Amygdala (tissue), 56 donors: ENCODE results near the gene ATP6V0A1.
"Not testable (repeated sequence)": the region's sequence is repeated elsewhere in the genome, so short reads cannot be mapped to it uniquely, and the experiment has no call there.

Experiments
- DNase-seq, 56 donors: peaks; one replicate each; lab custom pipeline; 2025; lab: John Stamatoyannopoulos, UW

ATP6V0A1 gene

GRCh38 chr17:42458497-42459255, at the start of gene ATP6V0A1:
TSS of gene ATP6V0A1 (plus strand) at chr17:42458878. CDS start at chr17:42460895, 2,017 bp downstream.
- DNase-seq: peak; percentile 12 to 97 (median 86)

DNA sequence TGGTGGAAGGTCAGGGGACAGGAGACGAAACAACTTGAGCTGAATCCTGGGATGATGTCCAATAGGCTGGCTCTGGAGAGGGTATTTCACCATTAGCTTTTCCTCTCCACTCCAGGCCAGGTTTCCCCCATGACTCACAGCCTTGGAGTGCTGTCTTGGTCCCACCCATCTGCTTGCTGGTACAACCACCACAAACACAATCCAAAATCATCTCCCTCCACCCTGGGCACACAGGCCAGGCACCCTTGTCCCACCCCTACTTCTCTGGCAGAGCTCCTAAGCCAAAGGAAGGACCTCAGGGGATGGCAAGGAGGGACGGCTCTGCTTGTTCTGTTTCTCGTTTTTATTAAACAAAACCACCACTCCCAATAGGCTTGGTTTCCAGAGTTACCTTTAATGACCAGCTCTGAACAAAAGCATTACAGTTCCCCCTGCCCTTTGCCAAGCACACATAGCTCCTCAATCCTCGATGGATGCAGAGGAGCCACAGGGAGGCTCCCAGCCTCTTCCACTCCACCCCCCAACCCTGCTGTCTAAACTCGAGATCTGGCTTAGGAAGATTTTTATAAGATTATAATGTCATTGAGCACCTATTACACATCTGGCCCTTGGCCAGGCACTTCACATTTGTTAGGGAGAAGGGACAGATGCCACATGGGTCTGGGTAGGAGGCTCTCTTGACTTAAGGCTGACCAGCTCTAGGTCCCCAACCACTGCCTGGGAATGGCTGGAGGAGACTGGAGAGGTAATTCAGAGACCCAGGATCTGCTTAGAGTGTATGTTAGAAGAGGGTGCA, 49.0 kb upstream of the ATP6V0A1 start:
- DNase-seq: peak in 4 of 56 donors; percentile 17 to 29 (median 22)

DNA sequence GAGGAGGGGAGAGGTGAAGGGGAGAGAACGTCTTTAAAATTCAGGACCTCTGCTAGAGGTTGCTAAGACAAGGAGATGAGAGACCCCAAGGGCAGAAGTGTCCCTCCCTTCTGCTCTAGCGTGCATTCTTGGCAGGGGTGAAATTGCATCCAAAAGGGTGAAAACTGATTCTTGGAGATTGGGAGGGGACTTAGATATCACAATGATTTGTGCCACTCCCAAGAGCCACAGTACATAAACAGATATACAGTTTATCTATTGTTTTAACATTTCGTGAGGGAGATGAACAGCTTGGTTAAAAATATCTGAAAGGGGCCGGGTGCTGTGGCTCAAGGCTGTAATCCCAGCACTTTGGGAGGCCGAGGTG, 48.4 kb upstream of the ATP6V0A1 start:
- no peak for DNase-seq

DNA sequence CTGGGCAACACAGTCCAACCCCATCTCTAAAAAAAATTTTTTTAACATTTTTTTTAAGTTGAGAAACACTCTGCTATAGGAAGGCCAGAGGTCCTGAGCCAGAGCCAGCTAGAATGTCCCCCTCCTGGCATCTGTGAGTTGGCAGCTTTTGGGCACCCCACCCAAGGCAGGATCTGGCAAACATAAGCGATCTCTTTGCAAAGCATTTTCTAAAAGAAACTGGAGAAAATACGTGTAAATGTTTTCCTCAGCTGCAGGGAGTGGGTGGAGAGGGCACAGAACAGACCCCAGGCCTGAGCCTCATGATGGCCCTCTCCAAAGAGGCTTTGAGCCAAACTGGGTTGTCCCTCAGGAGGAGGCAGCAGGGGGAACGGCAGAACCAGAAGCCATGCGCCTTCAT, 47.3 kb upstream of the ATP6V0A1 start:
- no peak for DNase-seq

DNA sequence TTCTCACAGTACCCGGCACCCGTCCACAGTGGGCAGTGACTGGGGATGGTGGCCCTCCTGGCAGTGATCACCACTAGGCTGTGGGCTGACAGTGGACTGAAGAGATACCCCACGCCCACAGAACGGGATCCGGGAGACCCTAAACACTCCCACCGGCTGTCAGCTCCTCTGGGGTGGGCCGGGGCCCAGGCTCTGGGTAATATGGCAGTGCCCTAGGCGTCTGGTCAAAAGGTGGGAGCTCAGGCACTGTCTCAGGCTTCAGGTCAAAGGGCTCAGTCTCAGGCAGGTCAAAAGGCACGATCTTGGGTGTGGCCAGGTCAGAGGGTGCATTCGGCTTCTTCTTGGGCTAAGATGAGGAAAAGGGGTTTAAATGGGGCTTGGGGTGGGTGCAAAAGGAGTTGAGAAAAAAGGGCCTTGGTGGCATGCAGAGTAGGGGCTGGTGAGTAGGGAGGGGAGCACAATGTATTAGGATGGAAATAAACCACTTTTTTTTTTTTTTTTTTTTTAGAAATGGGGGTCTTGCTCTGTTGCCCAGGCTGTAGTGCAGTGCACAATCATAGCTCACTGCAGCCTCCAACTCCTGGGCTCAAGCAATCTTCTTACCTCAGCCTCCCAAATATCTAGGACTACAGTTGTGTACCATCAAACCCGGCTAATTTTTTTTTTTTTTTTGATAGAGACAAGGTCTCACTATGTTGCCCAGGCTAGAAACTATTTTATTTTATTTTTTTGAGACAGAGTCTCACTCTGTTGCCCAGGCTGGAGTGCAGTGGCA, 46.6 kb upstream of the ATP6V0A1 start:
- DNase-seq: no peak

GRCh38 chr17:42413464-42414040, 45.1 kb upstream of the ATP6V0A1 start:
- no peak for DNase-seq

DNA sequence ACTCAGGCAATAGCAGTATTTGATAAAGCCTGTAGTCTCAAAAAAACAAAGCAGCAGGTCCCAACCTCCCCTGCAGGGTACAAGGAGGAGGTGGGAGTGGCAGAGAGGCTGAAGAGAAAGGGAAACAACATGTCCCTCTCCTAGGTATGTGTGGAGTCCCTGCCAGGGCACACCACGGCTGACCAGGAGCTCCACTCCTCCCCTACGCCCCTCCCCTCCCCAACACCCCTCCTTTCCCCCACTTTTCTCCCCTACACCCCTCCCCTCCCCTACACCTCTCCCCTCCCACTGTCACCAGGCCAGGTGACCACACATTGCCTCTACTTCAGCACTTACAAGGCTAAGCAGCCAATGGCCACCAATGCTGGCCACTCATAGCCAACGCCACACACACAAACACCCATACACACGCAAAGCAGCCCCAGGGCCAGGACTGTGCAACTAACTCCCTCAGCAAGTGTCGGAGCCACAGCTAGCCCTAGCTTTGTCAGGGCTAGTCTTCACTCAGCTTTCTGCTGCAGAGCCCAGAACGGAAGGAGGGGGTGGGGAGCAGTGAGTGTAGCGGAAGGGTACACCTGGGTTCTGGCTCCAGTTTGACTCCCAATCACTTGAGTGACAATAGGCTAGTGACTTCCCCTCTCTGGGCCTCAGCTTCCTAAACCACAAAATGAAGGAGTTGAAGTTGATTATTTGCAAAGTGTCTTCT, 43.8 kb upstream of the ATP6V0A1 start:
- DNase-seq: no peak

DNA sequence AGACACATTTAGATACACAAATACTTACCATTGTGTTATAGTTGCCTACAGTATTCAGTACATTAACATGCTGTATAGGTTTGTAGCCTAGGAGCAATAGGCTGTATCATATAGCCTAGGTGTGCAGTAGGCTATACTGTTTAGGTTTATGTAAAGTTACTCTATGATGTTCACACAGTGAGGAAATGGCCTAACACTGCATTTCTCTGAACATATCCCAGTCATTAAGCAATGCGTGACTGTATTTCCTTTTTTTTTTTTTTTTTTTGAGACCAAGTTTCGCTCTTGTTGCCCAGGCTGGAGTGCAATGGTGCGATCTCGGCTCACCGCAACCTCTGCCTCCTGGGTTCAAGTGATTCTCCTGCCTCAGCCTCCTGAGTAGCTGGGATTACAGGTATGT, 40.7 kb upstream of the ATP6V0A1 start:
- DNase-seq: not testable (repeated sequence)

DNA sequence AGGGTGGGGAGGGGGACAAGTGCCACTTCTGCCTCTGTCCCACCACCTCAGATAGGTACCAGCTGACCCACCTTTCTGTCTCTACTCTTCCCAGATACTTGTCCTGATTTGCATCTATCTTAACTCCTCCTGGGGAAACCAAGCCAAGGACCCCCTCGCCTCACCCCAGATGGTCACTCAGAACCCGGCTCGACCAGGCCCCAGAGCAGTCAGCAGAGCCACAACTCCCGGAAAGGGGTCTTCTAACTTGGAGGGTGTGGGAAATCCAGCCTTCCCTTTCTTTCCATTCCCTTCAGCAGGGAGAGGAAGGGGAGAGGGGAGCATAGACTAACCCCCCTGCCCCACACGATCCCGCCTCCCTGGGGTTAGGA, 37.6 kb upstream of the ATP6V0A1 start:
- DNase-seq: no peak

- DNase-seq: peak in 3 of 56 donors; percentile 16 to 55 (median 18)
Observed at GRCh38 chr17:42421507-42422338, 37.0 kb upstream of the ATP6V0A1 start.

- DNase-seq: peak in 1 of 56 donors; percentile 45
Observed at GRCh38 chr17:42422412-42422957, 36.2 kb upstream of the ATP6V0A1 start.

- DNase-seq: peak in 55 of 56 donors; percentile 18 to 93 (median 76)
Observed at GRCh38 chr17:42422958-42423712, 35.5 kb upstream of the ATP6V0A1 start, which contains the start of gene CAVIN1. TSS of gene CAVIN1 (minus strand) at chr17:42423256. CDS start at chr17:42423097, 159 bp downstream.

DNA sequence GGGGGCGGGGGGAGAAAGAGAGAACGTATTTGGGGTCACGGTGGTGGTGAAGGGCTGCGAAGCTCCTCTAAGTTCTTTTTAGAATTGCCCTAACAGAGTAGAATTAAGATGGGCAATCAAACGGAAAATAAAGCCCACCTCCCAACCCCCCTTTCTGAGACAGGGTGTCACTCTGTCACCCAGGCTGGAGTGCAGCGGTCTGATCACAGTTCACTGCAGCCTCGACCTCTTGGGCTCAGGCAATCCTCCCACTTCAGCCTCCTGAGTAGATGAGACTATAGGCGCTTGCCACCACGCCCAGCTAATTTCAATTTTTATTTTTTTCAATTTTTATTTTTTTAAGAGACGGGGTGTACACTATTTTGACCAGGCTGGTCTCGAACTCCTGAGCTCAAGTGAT, 34.9 kb upstream of the ATP6V0A1 start:
- no peak for DNase-seq

DNA sequence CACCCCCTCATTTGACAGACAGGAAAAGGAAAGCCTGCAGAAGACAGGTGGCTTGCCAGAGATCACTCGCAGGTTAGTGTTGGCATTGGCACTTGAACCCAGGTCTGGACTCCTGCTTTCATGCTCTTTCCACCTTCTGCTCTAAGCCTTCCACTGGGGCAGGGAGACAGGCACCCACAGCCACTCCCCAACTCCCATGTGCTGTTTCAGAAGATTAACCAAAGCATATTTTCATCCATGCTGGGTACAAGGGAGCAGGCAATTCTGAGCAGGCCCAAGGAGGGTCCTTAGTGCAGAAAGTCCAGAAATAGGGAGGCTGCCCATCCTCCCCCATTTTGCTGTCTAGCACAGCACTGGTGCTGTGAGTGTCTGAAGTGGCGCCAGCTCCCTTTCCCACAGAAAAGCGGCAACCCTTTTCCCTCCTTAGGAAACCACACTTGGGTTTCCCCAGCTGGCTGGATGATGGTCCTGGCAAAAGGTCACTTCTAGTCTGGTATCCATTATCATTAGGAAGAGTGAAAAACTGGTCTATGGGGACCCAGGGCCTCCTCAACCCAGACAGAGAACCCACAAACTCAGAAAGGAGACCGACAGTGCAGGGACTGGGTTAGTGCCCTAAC, 33.6 kb upstream of the ATP6V0A1 start:
- DNase-seq: no peak

GRCh38 chr17:42428141-42428944, 30.3 kb upstream of the ATP6V0A1 start:
- peak in 37 of 56 donors; percentile 12 to 81 (median 32) for DNase-seq

DNA sequence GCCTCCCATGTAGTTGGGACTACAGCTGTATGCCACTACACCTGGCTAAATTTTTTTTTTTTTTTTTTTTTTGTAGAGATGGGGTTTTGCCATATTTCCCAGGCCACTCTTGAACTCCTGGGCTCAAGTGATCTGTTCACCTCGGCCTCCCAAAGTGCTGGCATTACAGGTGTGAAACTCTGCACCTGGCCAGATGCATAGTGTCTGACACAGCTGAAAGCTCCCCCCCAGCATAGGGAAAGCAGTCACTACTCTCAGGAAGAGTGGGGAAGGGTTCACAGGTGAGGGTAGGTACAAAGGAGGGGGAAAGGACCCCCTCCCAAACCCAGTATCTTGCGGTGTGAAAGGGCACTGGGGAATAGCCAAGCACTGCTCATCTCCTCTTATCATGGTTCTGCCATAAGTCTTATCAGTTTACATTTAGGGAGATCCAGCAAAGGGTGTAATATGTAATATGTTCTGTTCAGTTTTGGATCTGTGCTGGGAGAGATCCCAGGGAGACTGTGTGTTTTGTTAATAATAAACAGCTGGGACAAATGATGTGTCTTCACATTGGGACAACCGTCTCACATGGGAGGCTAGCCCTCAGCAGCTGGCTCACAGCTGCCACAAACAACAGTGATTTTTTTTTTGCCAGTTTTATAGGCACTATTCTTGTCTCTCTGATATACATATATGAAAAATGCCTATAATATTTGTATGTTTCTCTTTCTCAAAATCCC, 28.8 kb upstream of the ATP6V0A1 start:
- no peak for DNase-seq
